Ishikawa (cell line): ENCODE data around the gene CD82.

ENCODE experiments used
- CEBPB ChIP-seq: IDR thresholded peaks from 2 replicates; pipeline ENCODE4 v1.6.1; 2012
- CREB1 ChIP-seq: IDR thresholded peaks from 2 replicates; pipeline ENCODE4 v1.6.1; 2012; ENCODE audit warnings: low read depth
- EGR1 ChIP-seq: IDR thresholded peaks from 2 replicates; pipeline ENCODE4 v1.6.1; 2012
- EP300 ChIP-seq: IDR thresholded peaks from 2 replicates; pipeline ENCODE4 v1.6.1; 2012; ENCODE audit warnings: borderline replicate concordance
- FOXM1 ChIP-seq: IDR thresholded peaks from 2 replicates; pipeline ENCODE4 v1.6.1; 2012; ENCODE audit warnings: low read depth, borderline replicate concordance
- NFIC ChIP-seq: IDR thresholded peaks from 2 replicates; pipeline ENCODE4 v1.6.1; 2012
- RAD21 ChIP-seq: IDR thresholded peaks from 2 replicates; pipeline ENCODE4 v1.6.1; 2012; ENCODE audit warnings: low read depth
- TAF1 ChIP-seq: IDR thresholded peaks from 2 replicates; pipeline ENCODE4 v1.6.1; 2012; ENCODE audit warnings: low read depth, mild to moderate bottlenecking
- TCF12 ChIP-seq: IDR thresholded peaks from 2 replicates; pipeline ENCODE4 v1.6.1; 2012; ENCODE audit warnings: low read depth
- TEAD4 ChIP-seq: IDR thresholded peaks from 2 replicates; pipeline ENCODE4 v1.6.1; 2012
- YY1 ChIP-seq: IDR thresholded peaks from 2 replicates; pipeline ENCODE4 v1.6.1; 2012; ENCODE audit warnings: low read depth
- ZBTB7A ChIP-seq: IDR thresholded peaks from 2 replicates; pipeline ENCODE4 v1.6.1; 2012; ENCODE audit warnings: low read depth
- TF ChIP-seq, protein P1 (sequence below): IDR thresholded peaks from 2 replicates; pipeline ENCODE4 v1.6.1; 2012
- TF ChIP-seq, protein P2 (sequence below): IDR thresholded peaks from 2 replicates; pipeline ENCODE4 v1.6.1; 2012
- TF ChIP-seq, protein P3 (sequence below): IDR thresholded peaks from 2 replicates; pipeline ENCODE4 v1.6.1; 2012; ENCODE audit warnings: low read depth, mild to moderate bottlenecking

The CD82 gene

DNA sequence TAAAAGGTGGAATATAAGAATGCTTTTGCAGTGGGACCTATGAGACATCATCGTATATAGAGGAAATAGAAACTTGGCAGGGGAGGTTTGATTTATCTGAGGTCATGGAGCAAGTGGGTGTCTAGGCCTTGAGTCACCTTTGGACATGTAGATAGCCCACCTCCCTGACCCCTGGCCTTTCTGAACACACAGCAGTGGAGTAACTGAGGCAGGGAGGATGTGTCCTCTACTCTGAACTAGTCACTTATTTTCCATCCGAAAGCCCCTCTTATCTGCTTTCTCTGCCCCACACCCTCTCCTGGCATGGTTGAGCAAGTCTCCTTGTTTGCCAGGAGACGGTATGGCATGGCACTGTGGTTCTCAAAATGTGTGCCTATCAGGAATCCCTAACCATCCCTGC lies 7.9 kb downstream of the CD82 start:
- TF ChIP-seq CEBPB, result no peak
- TF ChIP-seq EP300, result no peak
- no peak for TF ChIP-seq TAF1
- TF ChIP-seq ZBTB7A, result no peak
- no peak for TF ChIP-seq NFIC
- TF ChIP-seq YY1, result no peak
- TF ChIP-seq, protein P1, sequence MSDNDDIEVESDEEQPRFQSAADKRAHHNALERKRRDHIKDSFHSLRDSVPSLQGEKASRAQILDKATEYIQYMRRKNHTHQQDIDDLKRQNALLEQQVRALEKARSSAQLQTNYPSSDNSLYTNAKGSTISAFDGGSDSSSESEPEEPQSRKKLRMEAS, result no peak
- TF ChIP-seq RAD21, result no peak
- TF ChIP-seq, protein P2, sequence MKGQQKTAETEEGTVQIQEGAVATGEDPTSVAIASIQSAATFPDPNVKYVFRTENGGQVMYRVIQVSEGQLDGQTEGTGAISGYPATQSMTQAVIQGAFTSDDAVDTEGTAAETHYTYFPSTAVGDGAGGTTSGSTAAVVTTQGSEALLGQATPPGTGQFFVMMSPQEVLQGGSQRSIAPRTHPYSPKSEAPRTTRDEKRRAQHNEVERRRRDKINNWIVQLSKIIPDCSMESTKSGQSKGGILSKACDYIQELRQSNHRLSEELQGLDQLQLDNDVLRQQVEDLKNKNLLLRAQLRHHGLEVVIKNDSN, result no peak
- no peak for TF ChIP-seq EGR1
- TF ChIP-seq CREB1, result no peak
- TF ChIP-seq, protein P3, sequence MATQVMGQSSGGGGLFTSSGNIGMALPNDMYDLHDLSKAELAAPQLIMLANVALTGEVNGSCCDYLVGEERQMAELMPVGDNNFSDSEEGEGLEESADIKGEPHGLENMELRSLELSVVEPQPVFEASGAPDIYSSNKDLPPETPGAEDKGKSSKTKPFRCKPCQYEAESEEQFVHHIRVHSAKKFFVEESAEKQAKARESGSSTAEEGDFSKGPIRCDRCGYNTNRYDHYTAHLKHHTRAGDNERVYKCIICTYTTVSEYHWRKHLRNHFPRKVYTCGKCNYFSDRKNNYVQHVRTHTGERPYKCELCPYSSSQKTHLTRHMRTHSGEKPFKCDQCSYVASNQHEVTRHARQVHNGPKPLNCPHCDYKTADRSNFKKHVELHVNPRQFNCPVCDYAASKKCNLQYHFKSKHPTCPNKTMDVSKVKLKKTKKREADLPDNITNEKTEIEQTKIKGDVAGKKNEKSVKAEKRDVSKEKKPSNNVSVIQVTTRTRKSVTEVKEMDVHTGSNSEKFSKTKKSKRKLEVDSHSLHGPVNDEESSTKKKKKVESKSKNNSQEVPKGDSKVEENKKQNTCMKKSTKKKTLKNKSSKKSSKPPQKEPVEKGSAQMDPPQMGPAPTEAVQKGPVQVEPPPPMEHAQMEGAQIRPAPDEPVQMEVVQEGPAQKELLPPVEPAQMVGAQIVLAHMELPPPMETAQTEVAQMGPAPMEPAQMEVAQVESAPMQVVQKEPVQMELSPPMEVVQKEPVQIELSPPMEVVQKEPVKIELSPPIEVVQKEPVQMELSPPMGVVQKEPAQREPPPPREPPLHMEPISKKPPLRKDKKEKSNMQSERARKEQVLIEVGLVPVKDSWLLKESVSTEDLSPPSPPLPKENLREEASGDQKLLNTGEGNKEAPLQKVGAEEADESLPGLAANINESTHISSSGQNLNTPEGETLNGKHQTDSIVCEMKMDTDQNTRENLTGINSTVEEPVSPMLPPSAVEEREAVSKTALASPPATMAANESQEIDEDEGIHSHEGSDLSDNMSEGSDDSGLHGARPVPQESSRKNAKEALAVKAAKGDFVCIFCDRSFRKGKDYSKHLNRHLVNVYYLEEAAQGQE, result no peak

DNA sequence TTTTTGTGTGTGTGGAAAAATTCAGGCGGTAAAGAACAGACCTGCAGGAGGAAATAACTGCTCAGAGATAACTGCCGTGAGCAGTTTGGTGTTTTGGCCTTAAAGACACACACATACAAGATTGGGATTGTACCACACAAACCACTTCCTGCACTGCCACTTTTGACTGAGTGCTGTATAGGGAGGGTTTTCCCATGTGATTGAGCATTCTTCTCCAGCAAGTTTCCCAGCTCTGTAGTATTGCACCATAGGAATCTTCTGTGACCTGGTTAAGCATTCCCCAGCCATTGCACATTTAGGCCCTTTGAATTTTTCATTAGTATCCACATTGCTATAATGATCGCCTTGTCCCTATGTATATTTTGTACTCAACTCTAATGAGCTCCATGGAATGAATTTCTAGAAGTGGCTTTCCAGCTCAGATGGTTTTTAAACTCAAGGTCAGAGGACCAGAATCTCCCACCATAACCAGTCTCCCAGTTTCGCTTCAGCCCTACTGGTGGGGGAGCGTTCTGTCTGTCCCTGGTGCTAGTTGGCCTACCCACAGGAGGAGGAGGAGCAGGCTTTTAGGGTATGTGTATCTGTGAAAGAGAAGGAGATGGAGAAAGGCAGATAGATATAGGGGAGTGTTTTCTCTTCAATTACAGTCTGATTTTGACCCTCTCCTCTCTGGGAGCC lies 9.3 kb downstream of the CD82 start:
- no peak for TF ChIP-seq YY1

DNA sequence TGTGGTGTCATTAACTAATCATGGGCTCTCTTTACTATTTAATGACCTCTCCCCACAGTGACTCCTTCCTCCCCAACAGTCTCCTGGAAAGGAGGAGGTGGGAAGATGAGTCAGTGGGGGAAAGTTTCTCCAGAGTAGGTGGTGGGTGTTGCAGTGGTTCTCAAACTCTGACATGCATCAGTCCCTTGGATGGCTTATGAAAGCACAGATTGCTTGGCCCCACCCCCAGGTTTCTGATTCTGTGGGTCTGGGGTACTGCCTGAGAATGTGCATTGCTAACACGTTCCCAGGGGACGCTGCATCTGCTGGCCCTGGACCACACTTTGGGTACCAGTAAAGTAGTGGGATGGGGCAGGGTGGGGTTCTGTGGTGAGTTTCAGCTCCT lies 9.8 kb downstream of the CD82 start:
- TF ChIP-seq TAF1, result no peak
- no peak for TF ChIP-seq EP300
- TF ChIP-seq NFIC, result no peak
- TF ChIP-seq, protein P3, result no peak
- no peak for TF ChIP-seq ZBTB7A
- TF ChIP-seq FOXM1, result no peak
- TF ChIP-seq CREB1, result no peak
- no peak for TF ChIP-seq EGR1
- no peak for TF ChIP-seq TCF12
- no peak for TF ChIP-seq TEAD4
- no peak for TF ChIP-seq YY1
- TF ChIP-seq CEBPB, result no peak
- TF ChIP-seq, protein P1, result no peak
- TF ChIP-seq, protein P2, result no peak
- TF ChIP-seq RAD21, result no peak

DNA sequence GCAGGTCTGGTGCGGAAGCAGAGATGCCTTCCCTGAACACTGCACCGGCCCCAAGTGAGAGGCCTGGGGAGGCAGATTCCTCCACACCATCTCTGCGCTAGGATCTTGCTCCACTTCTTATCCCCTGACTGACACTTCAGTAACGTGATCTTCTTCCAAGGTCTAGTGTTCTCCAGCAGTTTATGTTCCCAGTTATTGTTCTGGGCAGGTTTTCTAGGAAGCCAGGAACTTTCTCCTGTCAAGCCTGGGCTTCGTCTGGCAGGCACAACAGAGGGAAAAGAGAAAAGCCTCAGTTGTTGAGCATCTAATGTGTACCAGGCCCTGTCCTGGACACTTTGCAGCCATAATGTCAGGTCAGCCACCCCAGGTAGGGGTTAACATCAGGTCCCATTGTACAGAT lies 10.5 kb downstream of the CD82 start:
- TF ChIP-seq YY1 (no peak), TEAD4 (no peak), CREB1 (no peak), NFIC (no peak)
- TF ChIP-seq, protein P2, result no peak

DNA sequence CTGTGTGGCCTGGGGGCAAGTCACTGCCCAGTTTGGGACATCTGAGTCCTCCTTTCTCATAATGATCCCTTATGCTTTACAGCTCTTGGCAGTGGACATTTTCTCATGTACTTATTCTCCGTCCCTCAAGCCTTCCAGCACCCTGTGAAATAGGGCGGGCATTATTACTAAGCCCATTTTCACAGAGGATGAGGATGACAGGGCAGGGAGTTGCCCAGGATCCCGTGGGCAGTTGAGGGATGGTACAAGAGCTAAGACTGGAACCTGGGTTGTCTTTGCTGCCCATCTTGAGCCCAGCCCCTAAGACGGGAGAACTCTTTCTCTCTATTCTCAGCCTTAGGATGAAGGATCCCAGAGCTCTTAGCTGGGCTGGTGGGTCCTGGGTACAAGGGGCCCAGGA lies 11.2 kb downstream of the CD82 start:
- TF ChIP-seq CEBPB, result no peak
- TF ChIP-seq TEAD4, result no peak
- no peak for TF ChIP-seq CREB1
- TF ChIP-seq EP300, result no peak
- TF ChIP-seq, protein P2, result no peak
- TF ChIP-seq YY1, result no peak
- TF ChIP-seq RAD21, result no peak
- TF ChIP-seq NFIC, result no peak
- TF ChIP-seq ZBTB7A, result no peak
- TF ChIP-seq, protein P1, result no peak
- TF ChIP-seq TAF1, result no peak
- TF ChIP-seq, protein P3, result no peak
- TF ChIP-seq TCF12, result no peak
- TF ChIP-seq EGR1, result no peak
- TF ChIP-seq FOXM1, result no peak
